HepG2 (cell line): ENCODE results near the gene ITGA7. TPM values are rescaled to one million over a fixed set of nuclear protein-coding genes. Genes with fewer than 3 reads are reported as not detected.

Experiments
- ADNP ChIP-seq: sonication (generic); formaldehyde crosslinking; IDR thresholded peaks from 2 replicates; pipeline ENCODE4 v1.4.0; 2020; ENCODE audit warnings: missing genetic modification reagents
- EED ChIP-seq: sonication (generic); formaldehyde crosslinking; IDR thresholded peaks from 2 replicates; pipeline ENCODE4 v1.5.0; 2020; ENCODE audit warnings: mild to moderate bottlenecking, missing genetic modification reagents
- ERF ChIP-seq: IDR thresholded peaks from 2 replicates; pipeline ENCODE4 v1.6.1; 2018; ENCODE audit warnings: missing biosample characterization, missing genetic modification reagents
- HNRNPLL ChIP-seq: fragments of 200-400 bp; formaldehyde crosslinking; IDR thresholded peaks from 2 replicates; pipeline ENCODE4 v1.6.1; 2017; ENCODE audit warnings: mild to moderate bottlenecking, low read depth, low read length; ENCODE audit not compliant: poor library complexity, severe bottlenecking
- JDP2 ChIP-seq: sonication (generic); formaldehyde crosslinking; IDR thresholded peaks from 2 replicates; pipeline ENCODE4 v1.8.1; 2022; ENCODE audit warnings: missing genetic modification reagents, borderline replicate concordance
- MNT ChIP-seq: fragments of 450-650 bp; IDR thresholded peaks from 2 replicates; pipeline ENCODE4 v1.6.1; 2016
- PAX8 ChIP-seq: sonication (generic); formaldehyde crosslinking; IDR thresholded peaks from 2 replicates; pipeline ENCODE4 v1.8.0; 2022; ENCODE audit warnings: mild to moderate bottlenecking, missing genetic modification reagents, borderline replicate concordance
- SKIL ChIP-seq: sonication (generic); formaldehyde crosslinking; IDR thresholded peaks from 2 replicates; pipeline ENCODE4 v1.8.0; 2022; ENCODE audit warnings: missing genetic modification reagents, mild to moderate bottlenecking, moderate library complexity, borderline replicate concordance
- USF2 ChIP-seq, 2 experiments: sonication (generic) in 1 of 2; formaldehyde crosslinking in 1 of 2; IDR thresholded peaks; 2 replicates each; pipeline versions ENCODE4 v1.5.1 to v1.6.1; 2011 to 2020; ENCODE audit warnings: borderline replicate concordance in 1 of 2, low read depth in 1 of 2, low read length in 1 of 2, mild to moderate bottlenecking in 1 of 2, missing genetic modification reagents in 1 of 2, moderate library complexity in 1 of 2
- ZMAT3 ChIP-seq: sonication (generic); formaldehyde crosslinking; conservative IDR thresholded peaks from 2 replicates; pipeline ENCODE4 v1.7.0; 2021; ENCODE audit warnings: missing genetic modification reagents
- ZNF205 ChIP-seq: IDR thresholded peaks from 2 replicates; pipeline ENCODE4 v1.6.1; 2018; ENCODE audit warnings: missing biosample characterization, missing genetic modification reagents
- ZNF260 ChIP-seq: sonication (generic); formaldehyde crosslinking; IDR thresholded peaks from 2 replicates; pipeline ENCODE4 v1.4.0; 2020; ENCODE audit warnings: missing genetic modification reagents, low read depth, mild to moderate bottlenecking, borderline replicate concordance
- ZNF264 ChIP-seq: sonication (generic); formaldehyde crosslinking; IDR thresholded peaks from 2 replicates; pipeline ENCODE4 v1.4.0; 2020; ENCODE audit warnings: missing genetic modification reagents
- ZNF501 ChIP-seq: sonication (generic); formaldehyde crosslinking; IDR thresholded peaks from 2 replicates; pipeline ENCODE4 v1.5.1; 2020; ENCODE audit warnings: mild to moderate bottlenecking, moderate library complexity, missing genetic modification reagents
- ZNF768 ChIP-seq: sonication (generic); formaldehyde crosslinking; IDR thresholded peaks from 2 replicates; pipeline ENCODE4 v1.4.0; 2020; ENCODE audit warnings: missing genetic modification reagents
- ZSCAN9 ChIP-seq: IDR thresholded peaks from 2 replicates; pipeline ENCODE4 v1.6.1; 2016; ENCODE audit warnings: borderline replicate concordance
- polyA plus RNA-seq, 8 experiments: library from polyadenylated mRNA; depleted of rRNA in 3 of 8; stranded (reverse) in 7 of 8; unstranded in 1 of 8; fragments of >200 nt; fragmentation: Illumina TruSeq in 4 of 8; extraction: Trizol in 4 of 8; gene quantifications; 2 replicates each; pipeline versions ENCODE4 v1.2.1 to v1.2.3, GENCODE V29; 2011 to 2016; ENCODE audit warnings: low read depth in 4 of 8, missing spikeins in 1 of 8, mixed read lengths in 1 of 8; ENCODE audit not compliant: insufficient read depth in 1 of 8
- total RNA-seq, 5 experiments: library from RNA; depleted of rRNA; stranded (reverse); fragments of >200 nt; fragmentation: Illumina TruSeq; extraction: Trizol; gene quantifications; 2 replicates each; pipeline ENCODE4 v1.2.3, GENCODE V29; 2016; ENCODE audit warnings: low read depth in 1 of 5
- TF ChIP-seq, protein P1 (sequence below): IDR thresholded peaks from 2 replicates; pipeline ENCODE4 v1.6.1; 2016
- TF ChIP-seq, protein P2 (sequence below): IDR thresholded peaks from 2 replicates; pipeline ENCODE4 v1.6.1; 2012; ENCODE audit warnings: low read length, improper control_type of control experiment

The ITGA7 gene
- total and polyA plus RNA-seq, 2 of the 13 experiments (the other 11 are each of a cell fraction or from before 2014, with no cell fraction given): 0.65 to 0.75 TPM

GRCh38 chr12:55681142-55682077 lies 26.3 kb downstream of the ITGA7 start (continued):
- TF ChIP-seq ERF (CRISPR knock-in tag): peak; percentile 66; the same call in 1 of the 2 replicates
- no peak for TF ChIP-seq JDP2
- peak; percentile 52 for TF ChIP-seq ZNF501 (CRISPR knock-in tag)
- TF ChIP-seq ZSCAN9: peak; percentile 81; the same call in 1 of the 2 replicates
- TF ChIP-seq ZNF768 (CRISPR knock-in tag): peak; percentile 69; the same call in 1 of the 2 replicates
- no peak for TF ChIP-seq USF2 (IDR thresholded peaks at IDR 0.05; ENCODE audit: low read depth, low read length)
- no peak for TF ChIP-seq USF2 (CRISPR knock-in tag; IDR thresholded peaks at IDR 0.05; ENCODE audit: borderline replicate concordance)
- no peak for TF ChIP-seq ZNF205 (CRISPR knock-in tag)
- no peak for TF ChIP-seq ZNF260
- no peak for TF ChIP-seq ZMAT3 (CRISPR knock-in tag)
- peak; percentile 19; the same call in 1 of the 2 replicates for TF ChIP-seq ZNF264 (CRISPR knock-in tag)
- TF ChIP-seq MNT: no peak
- TF ChIP-seq HNRNPLL: peak; percentile 44
- no peak for TF ChIP-seq SKIL (CRISPR knock-in tag)
- TF ChIP-seq, protein P1, sequence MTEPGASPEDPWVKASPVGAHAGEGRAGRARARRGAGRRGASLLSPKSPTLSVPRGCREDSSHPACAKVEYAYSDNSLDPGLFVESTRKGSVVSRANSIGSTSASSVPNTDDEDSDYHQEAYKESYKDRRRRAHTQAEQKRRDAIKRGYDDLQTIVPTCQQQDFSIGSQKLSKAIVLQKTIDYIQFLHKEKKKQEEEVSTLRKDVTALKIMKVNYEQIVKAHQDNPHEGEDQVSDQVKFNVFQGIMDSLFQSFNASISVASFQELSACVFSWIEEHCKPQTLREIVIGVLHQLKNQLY (CRISPR knock-in tag): no peak
- TF ChIP-seq, protein P2, sequence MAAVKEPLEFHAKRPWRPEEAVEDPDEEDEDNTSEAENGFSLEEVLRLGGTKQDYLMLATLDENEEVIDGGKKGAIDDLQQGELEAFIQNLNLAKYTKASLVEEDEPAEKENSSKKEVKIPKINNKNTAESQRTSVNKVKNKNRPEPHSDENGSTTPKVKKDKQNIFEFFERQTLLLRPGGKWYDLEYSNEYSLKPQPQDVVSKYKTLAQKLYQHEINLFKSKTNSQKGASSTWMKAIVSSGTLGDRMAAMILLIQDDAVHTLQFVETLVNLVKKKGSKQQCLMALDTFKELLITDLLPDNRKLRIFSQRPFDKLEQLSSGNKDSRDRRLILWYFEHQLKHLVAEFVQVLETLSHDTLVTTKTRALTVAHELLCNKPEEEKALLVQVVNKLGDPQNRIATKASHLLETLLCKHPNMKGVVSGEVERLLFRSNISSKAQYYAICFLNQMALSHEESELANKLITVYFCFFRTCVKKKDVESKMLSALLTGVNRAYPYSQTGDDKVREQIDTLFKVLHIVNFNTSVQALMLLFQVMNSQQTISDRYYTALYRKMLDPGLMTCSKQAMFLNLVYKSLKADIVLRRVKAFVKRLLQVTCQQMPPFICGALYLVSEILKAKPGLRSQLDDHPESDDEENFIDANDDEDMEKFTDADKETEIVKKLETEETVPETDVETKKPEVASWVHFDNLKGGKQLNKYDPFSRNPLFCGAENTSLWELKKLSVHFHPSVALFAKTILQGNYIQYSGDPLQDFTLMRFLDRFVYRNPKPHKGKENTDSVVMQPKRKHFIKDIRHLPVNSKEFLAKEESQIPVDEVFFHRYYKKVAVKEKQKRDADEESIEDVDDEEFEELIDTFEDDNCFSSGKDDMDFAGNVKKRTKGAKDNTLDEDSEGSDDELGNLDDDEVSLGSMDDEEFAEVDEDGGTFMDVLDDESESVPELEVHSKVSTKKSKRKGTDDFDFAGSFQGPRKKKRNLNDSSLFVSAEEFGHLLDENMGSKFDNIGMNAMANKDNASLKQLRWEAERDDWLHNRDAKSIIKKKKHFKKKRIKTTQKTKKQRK: no peak
- no peak for TF ChIP-seq EED
- TF ChIP-seq ADNP (CRISPR knock-in tag): no peak
- TF ChIP-seq PAX8: no peak
